Measurements from ENCODE around the gene LRCH4. TPM values are rescaled to one million over a fixed set of nuclear protein-coding genes. Genes with fewer than 3 reads are reported as not detected.

The LRCH4 gene
- total RNA-seq, 4 donors from 2014 or later: 16.1 to 53.2 (median 50.0) TPM

- no peaks in the 10 kb centered on the region for H3K27me3 ChIP-seq
- peaks cover 0 to 28% of the 10 kb centered on the region in 2 donors for H3K36me3 ChIP-seq
- no peaks in the 10 kb centered on the region for H3K9me3 ChIP-seq
- no peak for ATAC-seq
- peaks cover 0 to 5% (median 0%) of the 10 kb centered on the region in 3 donors for H3K4me1 ChIP-seq
- no peak overlapping the region for H3K4me3 ChIP-seq
- 73 to 85% methylated on average over 4 to 8 of the region's 8 CpGs for WGBS, 2 donors (ENCODE audit: low coverage in 1 of 2)
- H3K27ac ChIP-seq: no peak overlapping the region
- TF ChIP-seq EP300 (IDR thresholded peaks at IDR 0.05) (no peak), POLR2A (IDR thresholded peaks at IDR 0.05) (no peak), CTCF (IDR thresholded peaks at IDR 0.05) (no peak), POLR2AphosphoS5 (IDR thresholded peaks at IDR 0.05) (no peak)
These were observed 35.6 kb upstream of the LRCH4 start for GRCh38 chr7:100621554-100621953.

- WGBS, 2 donors (ENCODE audit: low coverage in 1 of 2): 94 to 100% methylated on average over 2 to 9 of the region's 23 CpGs
- no peak overlapping the region for H3K4me3 ChIP-seq
These were observed 34.9 kb upstream of the LRCH4 start for GRCh38 chr7:100620804-100621203.

GRCh38 chr7:100620239-100620638 lies 34.3 kb upstream of the LRCH4 start:
- ATAC-seq: no peak
- 83 to 92% methylated on average over 3 to 4 of the region's 6 CpGs for WGBS, 2 donors (ENCODE audit: low coverage in 1 of 2)
- Histone ChIP-seq H3K27me3 (no peaks in the 10 kb centered on the region), H3K4me3 (no peak overlapping the region), H3K9me3 (no peaks in the 10 kb centered on the region), H3K4me1 (no peaks in the 10 kb centered on the region), H3K27ac (no peak overlapping the region), H3K36me3 (peaks cover 0 to 38% of the 10 kb centered on the region in 2 donors)
- TF ChIP-seq CTCF (IDR thresholded peaks at IDR 0.05): no peak
- no peak for TF ChIP-seq EP300 (IDR thresholded peaks at IDR 0.05)
- TF ChIP-seq POLR2A (IDR thresholded peaks at IDR 0.05): no peak
- TF ChIP-seq POLR2AphosphoS5 (IDR thresholded peaks at IDR 0.05): no peak

More at GRCh38 chr7:100620804-100621203, 34.9 kb upstream of the LRCH4 start:
- no peaks in the 10 kb centered on the region for H3K27me3 ChIP-seq
- no peaks in the 10 kb centered on the region for H3K4me1 ChIP-seq
- H3K9me3 ChIP-seq: no peaks in the 10 kb centered on the region
- peaks cover 0 to 33% of the 10 kb centered on the region in 2 donors for H3K36me3 ChIP-seq
- H3K27ac ChIP-seq: no peak overlapping the region
- TF ChIP-seq EP300 (IDR thresholded peaks at IDR 0.05) (no peak), CTCF (IDR thresholded peaks at IDR 0.05) (no peak), POLR2A (IDR thresholded peaks at IDR 0.05) (no peak), POLR2AphosphoS5 (IDR thresholded peaks at IDR 0.05) (no peak)
- no peak for ATAC-seq

GRCh38 chr7:100614308-100614861 lies 28.5 kb upstream of the LRCH4 start:
- TF ChIP-seq POLR2AphosphoS5 (IDR thresholded peaks at IDR 0.05) (no peak), CTCF (IDR thresholded peaks at IDR 0.05) (no peak), POLR2A (IDR thresholded peaks at IDR 0.05) (no peak)
- Histone ChIP-seq H3K27ac (no peak overlapping the region), H3K9me3 (no peaks in the 10 kb centered on the region)

More at GRCh38 chr7:100614308-100614861, 28.5 kb upstream of the LRCH4 start:
- Histone ChIP-seq H3K27me3 (no peaks in the 10 kb centered on the region), H3K36me3 (peaks cover 0 to 32% of the 10 kb centered on the region in 2 donors), H3K4me1 (peaks cover 0 to 19% (median 9%) of the 10 kb centered on the region in 3 donors), H3K4me3 (no peak overlapping the region)
- ATAC-seq: no peak
- WGBS, 2 donors (ENCODE audit: low coverage in 1 of 2): 86 to 88% methylated on average over 4 to 6 of the region's 6 CpGs
